Vagina (tissue), 2 donors: ENCODE results near the gene CAMSAP2.

ENCODE experiments used
- CTCF ChIP-seq, 3 experiments: fragments of 450-650 bp in 2 of 3; fragments of 200-600 bp in 1 of 3; sonication (generic) in 1 of 3; IDR thresholded peaks; one replicate each; pipeline ENCODE4 v1.5.1; 2017 to 2019; ENCODE audit warnings: antibody characterized with exemption in 3 of 3, mild to moderate bottlenecking in 2 of 3, moderate library complexity in 2 of 3
- POLR2AphosphoS5 ChIP-seq, 2 donors: sonication (generic); formaldehyde crosslinking; IDR thresholded peaks; one replicate each; pipeline ENCODE4 v1.9.0; 2017; ENCODE audit warnings: antibody characterized with exemption in 2 of 2, mild to moderate bottlenecking in 2 of 2, low read depth in 1 of 2; ENCODE audit not compliant: insufficient read depth in 1 of 2

- TF ChIP-seq CTCF (IDR thresholded peaks at IDR 0.05), result no peak
- TF ChIP-seq POLR2AphosphoS5 (IDR thresholded peaks at IDR 0.05; ENCODE audit: insufficient read depth in 1 of 2, low read depth in 1 of 2), result no peak
Measured at GRCh38 chr1:200857804-200858203, 119.1 kb downstream of the CAMSAP2 start.
